Loucy (cell line): ENCODE data around the gene ARID3B.

Experiments
- EZH2phosphoT487 ChIP-seq: fragments of 200-600 bp; IDR thresholded peaks from 2 replicates; pipeline ENCODE4 v1.6.1; 2018; ENCODE audit warnings: antibody characterized with exemption, mild to moderate bottlenecking, moderate library complexity, borderline replicate concordance
- TF ChIP-seq, protein P1 (sequence below): fragments of 200-600 bp; sonication (generic); conservative IDR thresholded peaks from 2 replicates; pipeline ENCODE4 v1.5.1; 2014; ENCODE audit warnings: mild to moderate bottlenecking, antibody characterized with exemption, low read length

GRCh38 chr15:74540761-74541493 is at the start of gene ARID3B:
- TF ChIP-seq, protein P1, sequence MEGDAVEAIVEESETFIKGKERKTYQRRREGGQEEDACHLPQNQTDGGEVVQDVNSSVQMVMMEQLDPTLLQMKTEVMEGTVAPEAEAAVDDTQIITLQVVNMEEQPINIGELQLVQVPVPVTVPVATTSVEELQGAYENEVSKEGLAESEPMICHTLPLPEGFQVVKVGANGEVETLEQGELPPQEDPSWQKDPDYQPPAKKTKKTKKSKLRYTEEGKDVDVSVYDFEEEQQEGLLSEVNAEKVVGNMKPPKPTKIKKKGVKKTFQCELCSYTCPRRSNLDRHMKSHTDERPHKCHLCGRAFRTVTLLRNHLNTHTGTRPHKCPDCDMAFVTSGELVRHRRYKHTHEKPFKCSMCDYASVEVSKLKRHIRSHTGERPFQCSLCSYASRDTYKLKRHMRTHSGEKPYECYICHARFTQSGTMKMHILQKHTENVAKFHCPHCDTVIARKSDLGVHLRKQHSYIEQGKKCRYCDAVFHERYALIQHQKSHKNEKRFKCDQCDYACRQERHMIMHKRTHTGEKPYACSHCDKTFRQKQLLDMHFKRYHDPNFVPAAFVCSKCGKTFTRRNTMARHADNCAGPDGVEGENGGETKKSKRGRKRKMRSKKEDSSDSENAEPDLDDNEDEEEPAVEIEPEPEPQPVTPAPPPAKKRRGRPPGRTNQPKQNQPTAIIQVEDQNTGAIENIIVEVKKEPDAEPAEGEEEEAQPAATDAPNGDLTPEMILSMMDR = no peak
- no peak for TF ChIP-seq EZH2phosphoT487
